Common myeloid progenitor, CD34-positive (primary cell): ENCODE measurements around the gene SNRPE.
"Not testable (repeated sequence)": the region's sequence is repeated elsewhere in the genome, so short reads cannot be mapped to it uniquely, and the experiment has no call there.

Source experiments
- CTCF ChIA-PET: fragments of 350-600 bp; sonication (Branson Sonifier 250); formaldehyde crosslinking; loops from one replicate; lab custom pipeline; 2021; ENCODE audit warnings: antibody characterized with exemption; lab: Charles Lee
- POLR2A ChIA-PET: fragments of 350-600 bp; sonication (Branson Sonifier 250); formaldehyde crosslinking; loops from one replicate; lab custom pipeline; 2021; ENCODE audit warnings: antibody characterized with exemption; lab: Charles Lee
- DNase-seq, 3 donors: peaks; one replicate each; pipeline versions ENCODE4 v3.0.0 to v3.0.0-alpha.2; 2013
- H3K27ac ChIP-seq, 2 experiments: 1 replicate in 1 of 2; 2 replicates in 1 of 2; pipeline ENCODE4 v1.7.0; 2013; ENCODE audit warnings: inconsistent platforms in 2 of 2, low read length in 2 of 2, mild to moderate bottlenecking in 2 of 2, low read depth in 1 of 2, moderate library complexity in 1 of 2; ENCODE audit not compliant: severe bottlenecking in 2 of 2, insufficient read depth in 1 of 2, poor library complexity in 1 of 2
- H3K27me3 ChIP-seq, 5 experiments: replicated peaks in 2 of 5; 1 replicate in 3 of 5; 2 replicates in 2 of 5; pipeline versions ENCODE4 v1.6.1 to v1.7.0; 2013; ENCODE audit warnings: low read length in 4 of 5, mild to moderate bottlenecking in 2 of 5, moderate library complexity in 2 of 5, inconsistent platforms in 1 of 5; ENCODE audit not compliant: insufficient read depth in 5 of 5, control insufficient read depth in 4 of 5
- H3K36me3 ChIP-seq, 4 experiments: 1 replicate in 2 of 4; 2 replicates in 2 of 4; pipeline versions ENCODE4 v1.6.1 to v1.7.0; 2013; ENCODE audit warnings: low read length in 3 of 4, control low read depth in 1 of 4, mild to moderate bottlenecking in 1 of 4; ENCODE audit not compliant: control insufficient read depth in 4 of 4, insufficient read depth in 4 of 4
- H3K4me1 ChIP-seq, 4 experiments: 1 replicate in 3 of 4; 2 replicates in 1 of 4; pipeline versions ENCODE4 v1.6.1 to v1.7.1; 2013; ENCODE audit warnings: low read length in 3 of 4, mild to moderate bottlenecking in 3 of 4, control low read depth in 1 of 4, inconsistent platforms in 1 of 4, moderate library complexity in 1 of 4; ENCODE audit not compliant: control insufficient read depth in 4 of 4, insufficient read depth in 4 of 4; ENCODE audit errors: control extremely low read depth in 1 of 4
- H3K4me3 ChIP-seq, 7 experiments: 1 replicate in 4 of 7; 2 replicates in 3 of 7; pipeline versions ENCODE4 v1.5.1 to v1.7.0; 2013; ENCODE audit warnings: mild to moderate bottlenecking in 7 of 7, low read length in 6 of 7, moderate library complexity in 6 of 7, inconsistent platforms in 2 of 7, low read depth in 2 of 7, control low read depth in 1 of 7; ENCODE audit not compliant: insufficient read depth in 4 of 7, control insufficient read depth in 1 of 7; ENCODE audit errors: extremely low read depth in 1 of 7
- H3K9me3 ChIP-seq, 5 experiments: 1 replicate in 4 of 5; 2 replicates in 1 of 5; pipeline versions ENCODE4 v1.6.1 to v1.7.1; 2013; ENCODE audit warnings: low read length in 4 of 5, mild to moderate bottlenecking in 2 of 5, inconsistent platforms in 1 of 5, low read depth in 1 of 5, moderate library complexity in 1 of 5; ENCODE audit not compliant: control insufficient read depth in 4 of 5, insufficient read depth in 2 of 5; ENCODE audit errors: control extremely low read depth in 1 of 5
- WGBS: methylation state at CpG from one replicate; pipeline ENCODE4 v1.1.5; 2013; ENCODE audit not compliant: insufficient coverage; 5-methylcytosine and 5-hydroxymethylcytosine counted together

Gene SNRPE

DNA sequence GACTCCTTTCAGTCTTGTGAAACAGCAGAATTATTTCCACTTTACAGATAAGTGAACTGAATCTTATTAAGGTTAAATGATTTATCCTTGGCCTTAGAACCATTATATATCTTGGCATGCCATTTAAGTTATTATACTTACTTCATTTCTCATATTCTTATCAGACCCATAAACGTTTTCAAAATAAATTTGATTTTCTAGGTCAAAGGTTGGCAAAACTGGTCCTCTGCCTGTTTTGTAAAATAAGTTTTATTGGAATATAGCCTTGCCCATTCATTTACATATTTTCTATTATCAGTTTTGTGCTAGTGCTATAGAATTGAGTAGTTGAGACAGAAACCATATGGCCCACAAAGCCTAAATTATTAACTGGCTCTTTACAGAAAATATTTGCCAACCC is 32.9 kb upstream of the SNRPE start:
- Histone ChIP-seq H3K27me3 (no peaks in the 10 kb centered on the region), H3K36me3 (peaks cover 18 to 65% (median 49%) of the 10 kb centered on the region in 4 experiments), H3K4me3 (no peak overlapping the region), H3K4me1 (peaks cover 0 to 4% (median 0%) of the 10 kb centered on the region in 4 experiments), H3K9me3 (no peaks in the 10 kb centered on the region), H3K27ac (no peak overlapping the region)
- no CpG with 5 or more reads among the region's 1 CpG for WGBS
- DNase-seq = no peak
- ChIA-PET CTCF (interaction anchor here (0.6 to 0.8 kb wide), 2 partner anchors 17 to 1766 kb away, joined by 3 read pairs; no protein-coding TSS in a partner anchor), POLR2A (interaction anchor here (0.6 to 1.2 kb wide), 2 partner anchors 9 to 215 kb away, joined by 3 read pairs; no protein-coding TSS in a partner anchor)

DNA sequence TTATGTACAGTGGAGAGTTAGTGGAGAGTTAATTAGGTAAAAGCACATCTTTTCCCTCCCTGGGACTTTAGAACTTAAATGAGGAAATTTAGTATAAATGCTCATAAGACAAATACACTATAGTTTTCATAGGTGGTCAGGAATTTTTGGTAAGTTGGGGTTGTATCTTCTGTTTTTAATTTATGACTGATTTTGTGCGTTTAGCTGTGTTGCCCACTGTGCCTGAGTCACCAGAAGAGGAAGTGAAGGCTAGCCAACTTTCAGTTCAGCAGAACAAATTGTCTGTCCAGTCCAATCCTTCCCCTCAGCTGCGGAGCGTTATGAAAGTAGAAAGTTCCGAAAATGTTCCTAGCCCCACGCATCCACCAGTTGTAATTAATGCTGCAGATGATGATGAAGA is 32.2 kb upstream of the SNRPE start:
- H3K27me3 ChIP-seq, H3K4me3 ChIP-seq, H3K9me3 ChIP-seq, H3K4me1 ChIP-seq: not testable (repeated sequence)
- Histone ChIP-seq H3K27ac (peak overlapping the region in 1 of 2 experiments; percentile 34), H3K36me3 (peaks cover 20 to 67% (median 54%) of the 10 kb centered on the region in 4 experiments)
- peak in 2 of 3 donors; percentile 17 to 23 for DNase-seq
- ChIA-PET CTCF (interaction anchor here (0.8 to 1.3 kb wide), 2 partner anchors 12 to 17 kb away, joined by 3 read pairs; no protein-coding TSS in a partner anchor), POLR2A (interaction anchor here (1.2 kb wide), 1 partner anchor 10 kb away, joined by 3 read pairs; no protein-coding TSS in a partner anchor)
- no CpG with 5 or more reads among the region's 5 CpGs for WGBS

DNA sequence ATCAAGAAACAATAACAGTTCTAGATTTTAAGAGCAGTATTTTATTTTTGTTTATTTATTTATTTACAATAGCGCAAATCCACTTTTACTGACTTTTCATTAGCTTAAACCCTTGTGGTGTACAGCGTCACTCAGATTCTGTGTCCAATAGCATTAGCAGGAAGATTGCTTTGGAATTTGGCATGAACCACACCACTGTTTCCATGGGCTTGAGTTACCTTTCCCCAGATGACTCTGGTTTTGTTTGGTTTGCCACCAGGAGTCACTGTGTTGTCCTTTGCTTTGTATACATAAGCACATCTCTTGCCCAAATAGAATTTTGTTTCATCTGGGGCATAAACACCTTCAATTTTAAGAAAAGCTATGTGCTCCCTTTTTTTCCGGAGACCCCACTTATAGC is 25.9 kb upstream of the SNRPE start:
- no peaks in the 10 kb centered on the region for H3K27me3 ChIP-seq
- H3K36me3 ChIP-seq = peaks cover 28 to 91% (median 63%) of the 10 kb centered on the region in 4 experiments
- ChIA-PET POLR2A (interaction anchor here (0.6 kb wide), 1 partner anchor 102 kb away, joined by 3 read pairs; no protein-coding TSS in a partner anchor), CTCF (interaction anchor here (1.1 to 2.0 kb wide), 4 partner anchors 11 to 293 kb away, joined by 3 to 9 read pairs (median 4); no protein-coding TSS in a partner anchor)
- WGBS = 100% methylated on average over 1 of the region's 3 CpGs
- no peaks in the 10 kb centered on the region for H3K9me3 ChIP-seq
- no peak for DNase-seq
- no peaks in the 10 kb centered on the region for H3K4me1 ChIP-seq
- no peak overlapping the region for H3K4me3 ChIP-seq
- no peak overlapping the region for H3K27ac ChIP-seq

GRCh38 chr1:203839081-203839480 is 22.3 kb upstream of the SNRPE start:
- DNase-seq = no peak
- ChIA-PET CTCF (no interaction called here), POLR2A (no interaction called here)
- Histone ChIP-seq H3K9me3 (no peaks in the 10 kb centered on the region), H3K4me3 (no peak overlapping the region), H3K27me3 (no peaks in the 10 kb centered on the region), H3K4me1 (no peaks in the 10 kb centered on the region), H3K36me3 (peaks cover 26 to 73% (median 49%) of the 10 kb centered on the region in 4 experiments), H3K27ac (no peak overlapping the region)
- 96% methylated on average over 4 of the region's 5 CpGs for WGBS

- H3K36me3 ChIP-seq = peaks cover 26 to 72% (median 51%) of the 10 kb centered on the region in 4 experiments
- no peaks in the 10 kb centered on the region for H3K27me3 ChIP-seq
- no peaks in the 10 kb centered on the region for H3K9me3 ChIP-seq
- no peak for DNase-seq
- ChIA-PET CTCF (no interaction called here), POLR2A (no interaction called here)
- WGBS = 100% methylated on average over 2 of the region's 4 CpGs
- H3K4me1 ChIP-seq = no peaks in the 10 kb centered on the region
- H3K27ac ChIP-seq = no peak overlapping the region
- no peak overlapping the region for H3K4me3 ChIP-seq
Measured at GRCh38 chr1:203840208-203840808, 21.1 kb upstream of the SNRPE start.

- Histone ChIP-seq H3K27ac (no peak overlapping the region), H3K27me3 (no peaks in the 10 kb centered on the region), H3K4me3 (no peak overlapping the region), H3K4me1 (no peaks in the 10 kb centered on the region), H3K36me3 (peaks cover 16 to 70% (median 50%) of the 10 kb centered on the region in 4 experiments), H3K9me3 (no peaks in the 10 kb centered on the region)
- ChIA-PET CTCF (interaction anchor here (1.9 kb wide), 1 partner anchor 12 kb away, joined by 7 read pairs; no protein-coding TSS in a partner anchor), POLR2A (no interaction called here)
- DNase-seq = no peak
- WGBS = no CpG with 5 or more reads among the region's 2 CpGs
Measured at GRCh38 chr1:203842559-203842876, 18.9 kb upstream of the SNRPE start.

DNA sequence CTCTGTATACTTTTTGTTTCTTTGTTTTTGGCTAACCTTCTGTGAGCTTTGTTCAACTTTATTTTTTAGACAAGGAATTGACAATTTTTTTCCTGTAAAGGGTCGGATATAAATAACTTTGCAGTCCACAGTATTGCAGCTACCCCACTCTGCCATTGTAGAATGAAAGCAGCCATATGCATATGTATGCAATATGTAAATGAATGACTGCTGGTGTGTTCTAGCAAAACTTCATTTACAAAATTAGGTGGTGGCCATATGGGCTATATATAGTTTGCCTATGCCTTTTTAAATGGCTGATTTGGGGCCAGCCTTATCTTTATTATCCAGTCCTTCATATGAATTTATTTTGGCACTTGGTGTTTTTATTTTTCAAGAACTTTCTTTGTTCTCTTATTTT is 18.0 kb upstream of the SNRPE start:
- H3K27me3 ChIP-seq = no peaks in the 10 kb centered on the region
- no peak overlapping the region for H3K4me3 ChIP-seq
- H3K9me3 ChIP-seq = no peaks in the 10 kb centered on the region
- H3K36me3 ChIP-seq = peaks cover 11 to 70% (median 46%) of the 10 kb centered on the region in 4 experiments
- H3K27ac ChIP-seq = no peak overlapping the region
- no peaks in the 10 kb centered on the region for H3K4me1 ChIP-seq
- DNase-seq = no peak
- CTCF ChIA-PET = interaction anchor here (1.1 to 1.9 kb wide), 2 partner anchors 11 to 16 kb away, joined by 5 to 7 read pairs; no protein-coding TSS in a partner anchor
- POLR2A ChIA-PET = interaction anchor here (0.6 kb wide), 1 partner anchor 903 kb away, joined by 3 read pairs; no protein-coding TSS in a partner anchor
- no CpG with 5 or more reads among the region's 1 CpG for WGBS
